HL-60 (cell line): ENCODE data around the gene SLC28A1.

ENCODE experiments used
- GABPA ChIP-seq: IDR thresholded peaks from 2 replicates; pipeline ENCODE4 v1.6.1; 2012; ENCODE audit warnings: low read depth
- SPI1 ChIP-seq: IDR thresholded peaks from 2 replicates; pipeline ENCODE4 v1.6.1; 2012; ENCODE audit warnings: low read depth, mild to moderate bottlenecking, borderline replicate concordance

DNA sequence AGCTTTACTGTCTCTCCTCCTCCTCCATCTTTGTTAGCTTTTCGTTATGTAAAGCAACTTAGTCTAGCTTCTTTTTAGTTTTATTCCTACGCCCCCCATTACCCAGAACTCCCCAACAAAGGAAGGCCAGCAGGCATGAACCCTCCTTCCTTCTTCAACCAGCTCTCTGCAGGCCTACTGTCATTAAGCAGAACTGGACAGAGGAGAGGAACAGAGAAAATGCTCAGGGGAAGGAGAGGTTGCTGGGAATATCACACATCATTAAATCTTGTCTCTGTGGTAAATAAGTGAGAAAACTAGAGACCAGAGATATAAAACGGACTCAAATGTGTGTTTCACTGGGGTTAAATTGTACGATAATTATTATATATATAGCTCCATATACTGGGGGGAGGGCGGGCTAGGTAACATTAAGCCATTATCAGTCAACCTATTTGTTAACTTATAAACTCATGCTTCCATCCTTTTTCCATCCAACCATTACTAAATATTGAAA lies 19.3 kb upstream of the SLC28A1 start:
- no peak for TF ChIP-seq SPI1
- no peak for TF ChIP-seq GABPA
